Measurements from ENCODE around the gene NINJ1. TPM values are rescaled to one million over a fixed set of nuclear protein-coding genes. Genes with fewer than 3 reads are reported as not detected.

Gene NINJ1
- total and polyA plus RNA-seq, 2 of the 13 experiments (the other 11 are each of a cell fraction or from before 2014, with no cell fraction given): 81.2 to 92.1 TPM

- TF ChIP-seq ZNF850 (CRISPR knock-in tag; conservative IDR thresholded peaks at IDR 0.05) (no peak), ZNF576 (CRISPR knock-in tag; IDR thresholded peaks at IDR 0.05) (no peak), RORA (CRISPR knock-in tag; IDR thresholded peaks at IDR 0.05) (no peak), SP5 (CRISPR knock-in tag; IDR thresholded peaks at IDR 0.05; ENCODE audit: borderline replicate concordance, low read depth) (peak; percentile 80), ZBTB37 (CRISPR knock-in tag; IDR thresholded peaks at IDR 0.05) (0 out of 2 replicates have a peak, but pooled peaks have one; percentile 34), NFKBIZ (CRISPR knock-in tag; IDR thresholded peaks at IDR 0.05) (peak; percentile 89; the same call in 1 of the 2 replicates), MTF1 (CRISPR knock-in tag; IDR thresholded peaks at IDR 0.05) (no peak), ZNF30 (CRISPR knock-in tag; IDR thresholded peaks at IDR 0.05) (no peak), MXD4 (CRISPR knock-in tag; IDR thresholded peaks at IDR 0.05) (peak; percentile 93), ZBTB34 (CRISPR knock-in tag; IDR thresholded peaks at IDR 0.05) (peak; percentile 87), POGK (CRISPR knock-in tag; conservative IDR thresholded peaks at IDR 0.05) (peak; percentile 83), ZNF34 (CRISPR knock-in tag; IDR thresholded peaks at IDR 0.05; ENCODE audit: borderline replicate concordance) (no peak; the same call in 1 of the 2 replicates), ZNF18 (CRISPR knock-in tag; IDR thresholded peaks at IDR 0.05; ENCODE audit: insufficient replicate concordance) (peak; percentile 62), ZNF781 (CRISPR knock-in tag; IDR thresholded peaks at IDR 0.05; ENCODE audit: borderline replicate concordance, not compliant biosample characterization) (no peak), TIGD3 (CRISPR knock-in tag; IDR thresholded peaks at IDR 0.05; ENCODE audit: borderline replicate concordance) (0 out of 2 replicates have a peak, but pooled peaks have one; percentile 37), FOXK2 (IDR thresholded peaks at IDR 0.05) (no peak), TBP (CRISPR knock-in tag; IDR thresholded peaks at IDR 0.05) (no peak), E2F5 (CRISPR knock-in tag; conservative IDR thresholded peaks at IDR 0.05) (no peak), ZNF234 (CRISPR knock-in tag; conservative IDR thresholded peaks at IDR 0.05) (no peak)
Measured at GRCh38 chr9:93119953-93120845, 13.9 kb downstream of the NINJ1 start (continued).
